Measurements from ENCODE around the gene RGS7. TPM values are rescaled to one million over a fixed set of nuclear protein-coding genes. Genes with fewer than 3 reads are reported as not detected.

The RGS7 gene
- polyA plus RNA-seq, 2 of the 4 experiments (the other 2 are of a cell fraction), result 0.08 TPM; not detected in 1

DNA sequence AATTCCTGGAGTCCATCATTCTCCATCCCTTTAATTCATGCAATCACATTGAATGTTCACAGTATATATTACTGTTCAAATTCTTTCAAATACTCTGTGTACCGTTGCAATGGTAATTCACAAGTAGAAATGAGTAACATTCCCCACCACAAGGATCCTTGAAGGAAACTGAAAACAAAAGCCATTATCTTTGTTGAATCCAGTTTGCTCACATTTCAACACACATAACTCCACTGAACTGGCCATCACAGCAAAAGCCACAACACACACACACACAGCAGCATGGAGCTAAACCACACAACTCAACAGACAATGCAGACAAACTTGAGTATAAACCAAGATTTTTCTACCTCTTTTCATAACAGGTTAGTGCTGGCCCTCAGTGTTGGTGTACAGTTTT is 556.7 kb downstream of the RGS7 start:
- POLR2A ChIA-PET, result no interaction called here
- no peak for ATAC-seq
- 78% methylated on average over 1 of the region's 1 CpG for WGBS (ENCODE audit: missing lambda C conversion rate)
- CTCF ChIA-PET, result no interaction called here
- no peaks in the 10 kb centered on the region for H3K9me3 ChIP-seq
- H3K4me2 ChIP-seq, result no peak overlapping the region
- peaks cover 49% of the 10 kb centered on the region for H3K4me1 ChIP-seq
- H3K4me3 ChIP-seq, result no peak overlapping the region
- DNase-seq (ENCODE audit: low read depth in 1 of 2, low spot score in 1 of 2), result no peak
- no peak for FAIRE-seq
- no peak for TF ChIP-seq HDAC2 (IDR thresholded peaks at IDR 0.05)
- TF ChIP-seq, protein P1, sequence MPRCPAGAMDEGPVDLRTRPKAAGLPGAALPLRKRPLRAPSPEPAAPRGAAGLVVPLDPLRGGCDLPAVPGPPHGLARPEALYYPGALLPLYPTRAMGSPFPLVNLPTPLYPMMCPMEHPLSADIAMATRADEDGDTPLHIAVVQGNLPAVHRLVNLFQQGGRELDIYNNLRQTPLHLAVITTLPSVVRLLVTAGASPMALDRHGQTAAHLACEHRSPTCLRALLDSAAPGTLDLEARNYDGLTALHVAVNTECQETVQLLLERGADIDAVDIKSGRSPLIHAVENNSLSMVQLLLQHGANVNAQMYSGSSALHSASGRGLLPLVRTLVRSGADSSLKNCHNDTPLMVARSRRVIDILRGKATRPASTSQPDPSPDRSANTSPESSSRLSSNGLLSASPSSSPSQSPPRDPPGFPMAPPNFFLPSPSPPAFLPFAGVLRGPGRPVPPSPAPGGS (IDR thresholded peaks at IDR 0.05), result no peak
- no peak for TF ChIP-seq HOXB5 (CRISPR knock-in tag; IDR thresholded peaks at IDR 0.05)
- no peak for TF ChIP-seq JUN (IDR thresholded peaks at IDR 0.05)
- TF ChIP-seq SMC3 (IDR thresholded peaks at IDR 0.05), result no peak
- no peak for TF ChIP-seq CHD2 (IDR thresholded peaks at IDR 0.05; ENCODE audit: low read length, partially characterized antibody)
- TF ChIP-seq, protein P2, sequence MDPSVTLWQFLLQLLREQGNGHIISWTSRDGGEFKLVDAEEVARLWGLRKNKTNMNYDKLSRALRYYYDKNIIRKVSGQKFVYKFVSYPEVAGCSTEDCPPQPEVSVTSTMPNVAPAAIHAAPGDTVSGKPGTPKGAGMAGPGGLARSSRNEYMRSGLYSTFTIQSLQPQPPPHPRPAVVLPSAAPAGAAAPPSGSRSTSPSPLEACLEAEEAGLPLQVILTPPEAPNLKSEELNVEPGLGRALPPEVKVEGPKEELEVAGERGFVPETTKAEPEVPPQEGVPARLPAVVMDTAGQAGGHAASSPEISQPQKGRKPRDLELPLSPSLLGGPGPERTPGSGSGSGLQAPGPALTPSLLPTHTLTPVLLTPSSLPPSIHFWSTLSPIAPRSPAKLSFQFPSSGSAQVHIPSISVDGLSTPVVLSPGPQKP (IDR thresholded peaks at IDR 0.05; ENCODE audit: low read depth, low read length), result no peak
- H3K27ac ChIP-seq, result peak overlapping the region in 1 of 2 experiments; percentile 27; a peak in 1 of 6 replicates

DNA sequence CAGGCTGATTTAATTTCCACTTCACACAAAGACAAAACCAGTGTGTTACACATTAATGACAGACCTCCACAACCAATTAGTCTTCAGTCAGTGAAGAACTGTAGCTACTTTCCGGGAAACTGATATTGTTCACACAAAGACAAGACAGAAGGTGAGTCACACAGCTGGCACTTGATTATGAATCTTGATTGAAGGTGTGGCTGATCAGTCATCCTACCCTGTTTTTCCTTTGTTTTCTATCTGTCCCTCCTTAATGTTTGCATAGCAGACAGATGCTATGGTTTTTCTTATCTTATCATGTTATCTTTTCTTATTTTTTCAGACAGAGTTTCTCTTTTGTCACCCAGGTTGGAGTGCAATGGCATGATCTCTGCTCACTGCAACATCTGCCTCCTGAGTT is 560.0 kb downstream of the RGS7 start:
- H3K4me2 ChIP-seq, result peak overlapping the region; percentile 52
- H3K4me1 ChIP-seq, result peaks cover 27% of the 10 kb centered on the region
- DNase-seq (ENCODE audit: low read depth in 1 of 2, low spot score in 1 of 2) (peak; percentile 19 to 62), ATAC-seq (peak; percentile 56 to 67; a peak in 4 of 6 replicates), FAIRE-seq (no peak)
- 0% methylated on average over 1 of the region's 1 CpG for WGBS (ENCODE audit: missing lambda C conversion rate)
- POLR2A ChIA-PET, result no interaction called here
- H3K9me3 ChIP-seq, result no peaks in the 10 kb centered on the region
- CTCF ChIA-PET, result interaction anchor here (0.9 kb wide), 1 partner anchor 18 kb away, joined by 3 read pairs; no protein-coding TSS in a partner anchor
- no peak overlapping the region for H3K4me3 ChIP-seq
- TF ChIP-seq JUNB (IDR thresholded peaks at IDR 0.05), result no peak
- no peak for TF ChIP-seq ZSCAN20 (CRISPR knock-in tag; IDR thresholded peaks at IDR 0.05)
- TF ChIP-seq HEYL (CRISPR knock-in tag; IDR thresholded peaks at IDR 0.05), result no peak
- TF ChIP-seq HOXA7 (CRISPR knock-in tag; IDR thresholded peaks at IDR 0.05), result no peak
- TF ChIP-seq EHMT2 (IDR thresholded peaks at IDR 0.05; ENCODE audit: low read depth), result no peak
- TF ChIP-seq HOXB13 (CRISPR knock-in tag; IDR thresholded peaks at IDR 0.05; ENCODE audit: low read depth), result no peak
- no peak for TF ChIP-seq TFCP2L1 (CRISPR knock-in tag; IDR thresholded peaks at IDR 0.05)
- no peak for TF ChIP-seq ZC3H11A (IDR thresholded peaks at IDR 0.05)
- 0 out of 2 replicates have a peak, but pooled peaks have one; percentile 33 for TF ChIP-seq FOSL2 (IDR thresholded peaks at IDR 0.05)
- TF ChIP-seq FOSL2 (CRISPR knock-in tag; IDR thresholded peaks at IDR 0.05), result peak; percentile 66
- no peak for TF ChIP-seq RNF2 (IDR thresholded peaks at IDR 0.05; ENCODE audit: borderline replicate concordance, low read depth)
- no peak for TF ChIP-seq PHF8 (IDR thresholded peaks at IDR 0.05; ENCODE audit: borderline replicate concordance, low read depth)
- TF ChIP-seq, protein P3, sequence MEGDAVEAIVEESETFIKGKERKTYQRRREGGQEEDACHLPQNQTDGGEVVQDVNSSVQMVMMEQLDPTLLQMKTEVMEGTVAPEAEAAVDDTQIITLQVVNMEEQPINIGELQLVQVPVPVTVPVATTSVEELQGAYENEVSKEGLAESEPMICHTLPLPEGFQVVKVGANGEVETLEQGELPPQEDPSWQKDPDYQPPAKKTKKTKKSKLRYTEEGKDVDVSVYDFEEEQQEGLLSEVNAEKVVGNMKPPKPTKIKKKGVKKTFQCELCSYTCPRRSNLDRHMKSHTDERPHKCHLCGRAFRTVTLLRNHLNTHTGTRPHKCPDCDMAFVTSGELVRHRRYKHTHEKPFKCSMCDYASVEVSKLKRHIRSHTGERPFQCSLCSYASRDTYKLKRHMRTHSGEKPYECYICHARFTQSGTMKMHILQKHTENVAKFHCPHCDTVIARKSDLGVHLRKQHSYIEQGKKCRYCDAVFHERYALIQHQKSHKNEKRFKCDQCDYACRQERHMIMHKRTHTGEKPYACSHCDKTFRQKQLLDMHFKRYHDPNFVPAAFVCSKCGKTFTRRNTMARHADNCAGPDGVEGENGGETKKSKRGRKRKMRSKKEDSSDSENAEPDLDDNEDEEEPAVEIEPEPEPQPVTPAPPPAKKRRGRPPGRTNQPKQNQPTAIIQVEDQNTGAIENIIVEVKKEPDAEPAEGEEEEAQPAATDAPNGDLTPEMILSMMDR (IDR thresholded peaks at IDR 0.05), result no peak
- TF ChIP-seq GATA3 (IDR thresholded peaks at IDR 0.05; ENCODE audit: borderline replicate concordance), result peak; percentile 62; the same call in 1 of the 2 replicates
- no peak for TF ChIP-seq RARB (CRISPR knock-in tag; IDR thresholded peaks at IDR 0.05)
- peak overlapping the region in 1 of 2 experiments; percentile 68; a peak in 4 of 6 replicates for H3K27ac ChIP-seq
